ENCODE measurements around the gene CYFIP2. TPM values are rescaled to one million over a fixed set of nuclear protein-coding genes. Genes with fewer than 3 reads are reported as not detected.

Gene CYFIP2
- total RNA-seq, 1 experiment from 2014 or later = 45.1 TPM

DNA sequence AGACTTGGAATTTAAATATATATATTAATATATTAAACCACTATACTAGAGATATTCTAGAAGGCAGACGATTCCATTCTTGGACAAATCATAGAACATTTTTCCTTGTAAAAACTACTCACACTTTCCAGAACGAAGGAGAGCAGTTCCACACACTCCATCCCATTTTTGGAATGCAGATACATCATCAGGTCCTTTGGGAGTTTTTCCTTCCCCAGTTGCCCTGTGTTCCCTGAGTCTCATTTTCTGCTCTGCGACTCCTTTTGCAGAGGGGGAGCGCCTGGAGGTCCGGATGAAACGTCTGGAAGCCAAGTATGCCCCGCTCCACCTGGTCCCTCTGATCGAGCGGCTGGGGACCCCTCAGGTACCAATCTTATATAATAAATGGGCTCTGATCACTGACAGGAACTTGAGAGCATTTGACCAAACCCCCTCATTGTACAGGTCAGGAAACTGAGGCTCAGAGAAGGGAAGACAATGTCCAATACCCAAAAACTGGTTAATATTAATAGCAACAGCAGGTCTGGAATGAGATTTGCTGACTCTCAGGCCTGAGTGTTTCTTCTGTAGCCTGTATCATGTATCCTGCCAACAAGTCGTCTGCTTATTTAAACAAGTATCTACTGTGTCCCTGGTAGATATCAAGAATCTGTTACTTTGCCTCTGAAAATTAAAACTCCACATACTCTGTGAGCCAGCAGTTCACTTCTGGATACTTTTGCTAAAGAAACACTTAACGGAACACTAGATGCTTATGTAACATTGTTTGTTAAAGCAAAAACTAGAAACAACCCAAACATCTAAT is 117.3 kb downstream of the CYFIP2 start:
- RAD21 ChIA-PET (ENCODE audit: low non-redundant PET in 1 of 2, low total read pairs in 2 of 2, uncharacterized antibody in 2 of 2, unreplicated experiment in 2 of 2) = no interaction called here
- no peaks in the 10 kb centered on the region for H4K20me1 ChIP-seq (ENCODE audit: insufficient read depth)
- BruUV-seq (replicated peaks) = no TSS peak
- CTCF ChIA-PET = no interaction called here
- H3K79me2 ChIP-seq (ENCODE audit: insufficient read depth, low read length) = no peaks in the 10 kb centered on the region
- no peak overlapping the region for H3K4me2 ChIP-seq (ENCODE audit: low read length)
- no peak for TF ChIP-seq FOSL1 (IDR thresholded peaks at IDR 0.05; ENCODE audit: low read depth)
- no peak for TF ChIP-seq SP1 (IDR thresholded peaks at IDR 0.05; ENCODE audit: low read depth)
- TF ChIP-seq JUND (IDR thresholded peaks at IDR 0.05) = no peak
- H2AFZ ChIP-seq (ENCODE audit: low read depth, low read length, poor library complexity, severe bottlenecking) = no peak overlapping the region
- POLR2A ChIA-PET = no interaction called here
- peaks cover 16 to 36% of the 10 kb centered on the region in 2 experiments for H3K4me1 ChIP-seq (ENCODE audit: control insufficient read depth in 1 of 2, insufficient read depth in 2 of 2, low read length in 2 of 2)
- no peak for DNase-seq (ENCODE audit: low read depth, low spot score)
- intact Hi-C loops (cut with micrococcal nuclease) = no loop called here
- H3K4me3 ChIP-seq (replicated peaks in 1 of 2; ENCODE audit: low read depth in 1 of 2, low read length in 2 of 2) = no peak overlapping the region
- no peak overlapping the region for H3K9ac ChIP-seq (ENCODE audit: low read length)
- H3K27ac ChIP-seq (ENCODE audit: low read depth, low read length) = no peak overlapping the region
- no peaks in the 10 kb centered on the region for H3K9me3 ChIP-seq (ENCODE audit: control insufficient read depth in 1 of 2, insufficient read depth in 1 of 2, low read depth in 1 of 2, low read length in 2 of 2)
- no peaks in the 10 kb centered on the region for H3K27me3 ChIP-seq (ENCODE audit: insufficient read depth, low read length)
- ATAC-seq = no peak
- no peaks in the 10 kb centered on the region for H3K9me2 ChIP-seq (ENCODE audit: insufficient read depth)
- peaks cover 3 to 9% of the 10 kb centered on the region in 2 experiments; a peak in 1 of 4 replicates for H3K36me3 ChIP-seq (ENCODE audit: control insufficient read depth in 1 of 2, insufficient read depth in 2 of 2, low read length in 2 of 2)

DNA sequence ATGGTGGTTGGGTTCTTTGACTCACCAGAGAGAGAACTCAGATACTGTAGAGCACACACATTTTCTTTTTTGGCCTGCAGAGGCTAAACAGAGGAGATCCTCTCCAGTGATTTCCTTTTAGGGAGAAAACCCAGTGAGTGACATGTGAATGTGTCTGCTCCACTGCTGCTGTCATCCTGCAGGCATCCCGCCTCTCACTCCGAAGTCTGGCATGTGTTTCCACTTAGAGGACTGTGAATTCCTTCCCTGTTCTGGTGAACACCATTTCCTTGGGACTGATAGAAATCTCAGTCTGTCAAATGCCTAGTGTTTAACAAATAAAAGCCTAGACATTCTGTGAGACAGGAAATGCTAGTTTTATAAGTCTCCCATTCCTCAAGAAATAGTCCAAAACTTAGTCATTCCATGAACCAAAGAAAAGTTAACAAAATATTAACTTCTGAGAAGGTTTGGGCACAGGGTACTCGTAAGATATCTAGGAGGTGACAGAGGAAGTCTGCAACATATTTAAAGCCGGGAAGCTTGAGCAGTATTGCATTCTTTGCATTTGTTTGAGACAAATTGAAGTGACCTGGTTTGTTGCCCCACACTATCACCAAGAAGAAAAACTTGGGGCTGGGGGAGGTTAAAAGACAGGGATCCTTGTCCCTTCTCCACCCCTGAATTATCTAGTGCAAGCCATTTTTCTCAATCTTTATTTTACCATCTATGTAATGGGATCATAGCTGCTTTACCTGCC is 119.2 kb downstream of the CYFIP2 start:
- RAD21 ChIA-PET (ENCODE audit: low non-redundant PET in 1 of 2, low total read pairs in 2 of 2, uncharacterized antibody in 2 of 2, unreplicated experiment in 2 of 2) = no interaction called here
- Histone ChIP-seq H3K36me3 (ENCODE audit: control insufficient read depth in 1 of 2, insufficient read depth in 2 of 2, low read length in 2 of 2) (peaks cover 3 to 9% of the 10 kb centered on the region in 2 experiments; a peak in 1 of 4 replicates), H3K9me3 (ENCODE audit: control insufficient read depth in 1 of 2, insufficient read depth in 1 of 2, low read depth in 1 of 2, low read length in 2 of 2) (no peaks in the 10 kb centered on the region), H3K4me1 (ENCODE audit: control insufficient read depth in 1 of 2, insufficient read depth in 2 of 2, low read length in 2 of 2) (peaks cover 25 to 53% of the 10 kb centered on the region in 2 experiments), H3K4me3 (replicated peaks in 1 of 2; ENCODE audit: low read depth in 1 of 2, low read length in 2 of 2) (no peak overlapping the region), H3K9me2 (ENCODE audit: insufficient read depth) (no peaks in the 10 kb centered on the region), H4K20me1 (ENCODE audit: insufficient read depth) (no peaks in the 10 kb centered on the region), H3K4me2 (ENCODE audit: low read length) (no peak overlapping the region; the same call in 1 of the 2 replicates), H3K27ac (ENCODE audit: low read depth, low read length) (no peak overlapping the region), H3K79me2 (ENCODE audit: insufficient read depth, low read length) (no peaks in the 10 kb centered on the region), H3K9ac (ENCODE audit: low read length) (no peak overlapping the region), H2AFZ (ENCODE audit: low read depth, low read length, poor library complexity, severe bottlenecking) (no peak overlapping the region), H3K27me3 (ENCODE audit: insufficient read depth, low read length) (no peaks in the 10 kb centered on the region)
- POLR2A ChIA-PET = no interaction called here
- DNase-seq (ENCODE audit: low read depth, low spot score) = no peak
- intact Hi-C loops (cut with micrococcal nuclease) = no loop called here
- no peak for ATAC-seq
- BruUV-seq (replicated peaks) = no TSS peak
- no peak for TF ChIP-seq RAD21 (IDR thresholded peaks at IDR 0.05; ENCODE audit: low read depth)
- CTCF ChIA-PET = no interaction called here

Measured in HCT116 (cell line).